Measurements from ENCODE around the gene RPS6KA6.

Gene RPS6KA6

DNA sequence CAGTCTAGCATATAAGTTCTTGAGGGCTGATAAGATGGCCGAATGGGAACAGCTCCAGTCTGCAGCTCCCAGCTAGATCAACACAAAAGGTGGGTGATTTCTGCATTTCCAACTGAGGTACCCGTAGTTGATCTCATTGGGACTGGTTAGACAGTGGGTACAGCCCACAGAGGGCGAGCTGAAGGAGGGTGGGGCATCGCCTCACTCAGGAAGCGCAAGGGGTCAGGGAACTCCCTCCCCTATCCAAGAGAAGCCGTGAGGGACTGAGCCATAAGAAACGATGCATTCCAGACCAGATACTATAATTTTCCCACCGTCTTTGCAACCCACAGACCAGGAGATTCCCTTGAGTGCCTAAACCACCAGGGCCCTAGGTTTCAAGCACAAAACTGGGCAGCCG lies 109.0 kb downstream of the RPS6KA6 start:
- no peak overlapping the region for H2AK5ac ChIP-seq (ENCODE audit: low read length)
- H3K4me1 ChIP-seq (ENCODE audit: control insufficient read depth in 1 of 2, insufficient read depth in 2 of 2, low read length in 2 of 2) = no peaks in the 10 kb centered on the region
- H2AFZ ChIP-seq (ENCODE audit: insufficient read depth, low read length, poor library complexity) = no peak overlapping the region
- H2BK12ac ChIP-seq (ENCODE audit: low read length) = no peak overlapping the region
- H4K91ac ChIP-seq (ENCODE audit: low read depth, low read length) = no peak overlapping the region
- no peak overlapping the region for H3K4me2 ChIP-seq (ENCODE audit: low read length)
- H3K14ac ChIP-seq (ENCODE audit: low read length) = no peak overlapping the region
- no CpG with 5 or more reads among the region's 9 CpGs for WGBS (ENCODE audit: extremely low coverage, insufficient coverage, insufficient read length)
- no peak overlapping the region for H3K4me3 ChIP-seq (ENCODE audit: low read depth, low read length)
- no peaks in the 10 kb centered on the region for H3K36me3 ChIP-seq (ENCODE audit: control insufficient read depth in 1 of 2, insufficient read depth in 2 of 2, low read length in 2 of 2)
- H3K79me1 ChIP-seq (ENCODE audit: low read length) = no peaks in the 10 kb centered on the region
- no peak overlapping the region for H3K9ac ChIP-seq (ENCODE audit: low read length)
- H2BK5ac ChIP-seq (ENCODE audit: low read depth, low read length, poor library complexity) = no peak overlapping the region
- no peak overlapping the region for H3K4ac ChIP-seq (ENCODE audit: low read depth, low read length)
- no peaks in the 10 kb centered on the region for H3K27me3 ChIP-seq (ENCODE audit: insufficient read depth, low read length)
- no peak overlapping the region for H3K18ac ChIP-seq (ENCODE audit: low read length)
- H2BK120ac ChIP-seq (ENCODE audit: insufficient read depth, low read length, poor library complexity) = no peak overlapping the region
- no peak overlapping the region for H3K23ac ChIP-seq (ENCODE audit: low read length)
- DNase-seq = no peak
- no peak overlapping the region for H3K27ac ChIP-seq (ENCODE audit: low read depth, low read length)
- H3K79me2 ChIP-seq (ENCODE audit: control insufficient read depth, insufficient read depth, low read length, poor library complexity) = no peaks in the 10 kb centered on the region
- H3K9me3 ChIP-seq (ENCODE audit: insufficient read depth, low read depth, low read length) = no peaks in the 10 kb centered on the region
- no peak overlapping the region for H4K12ac ChIP-seq (ENCODE audit: low read depth, low read length)
- no peak overlapping the region for H4K8ac ChIP-seq (ENCODE audit: low read depth, low read length)

GRCh38 chrX:84064814-84065213 lies 123.2 kb downstream of the RPS6KA6 start:
- H3K4me3 ChIP-seq (ENCODE audit: low read depth, low read length) = no peak overlapping the region
- no peak for DNase-seq
- no peak overlapping the region for H4K8ac ChIP-seq (ENCODE audit: low read depth, low read length)
- H3K79me2 ChIP-seq (ENCODE audit: control insufficient read depth, insufficient read depth, low read length, poor library complexity) = no peaks in the 10 kb centered on the region
- no peaks in the 10 kb centered on the region for H3K79me1 ChIP-seq (ENCODE audit: low read length)
- no peak overlapping the region for H3K4ac ChIP-seq (ENCODE audit: low read depth, low read length)
- no peak overlapping the region for H2AFZ ChIP-seq (ENCODE audit: insufficient read depth, low read length, poor library complexity)
- H3K4me1 ChIP-seq (ENCODE audit: control insufficient read depth in 1 of 2, insufficient read depth in 2 of 2, low read length in 2 of 2) = no peaks in the 10 kb centered on the region
- no peak overlapping the region for H4K12ac ChIP-seq (ENCODE audit: low read depth, low read length)
- no peak overlapping the region for H2BK12ac ChIP-seq (ENCODE audit: low read length)
- no peaks in the 10 kb centered on the region for H3K27me3 ChIP-seq (ENCODE audit: insufficient read depth, low read length)
- H4K91ac ChIP-seq (ENCODE audit: low read depth, low read length) = no peak overlapping the region
- H3K14ac ChIP-seq (ENCODE audit: low read length) = no peak overlapping the region
- H2AK5ac ChIP-seq (ENCODE audit: low read length) = no peak overlapping the region
- H3K36me3 ChIP-seq (ENCODE audit: control insufficient read depth in 1 of 2, insufficient read depth in 2 of 2, low read length in 2 of 2) = no peaks in the 10 kb centered on the region
- no peak overlapping the region for H3K23ac ChIP-seq (ENCODE audit: low read length)
- H3K27ac ChIP-seq (ENCODE audit: low read depth, low read length) = no peak overlapping the region
- WGBS (ENCODE audit: extremely low coverage, insufficient coverage, insufficient read length) = no CpG with 5 or more reads among the region's 2 CpGs
- no peak overlapping the region for H3K18ac ChIP-seq (ENCODE audit: low read length)
- H3K9ac ChIP-seq (ENCODE audit: low read length) = no peak overlapping the region
- no peak overlapping the region for H2BK5ac ChIP-seq (ENCODE audit: low read depth, low read length, poor library complexity)
- H3K9me3 ChIP-seq (ENCODE audit: insufficient read depth, low read depth, low read length) = no peaks in the 10 kb centered on the region
- H2BK120ac ChIP-seq (ENCODE audit: insufficient read depth, low read length, poor library complexity) = no peak overlapping the region
- no peak overlapping the region for H3K4me2 ChIP-seq (ENCODE audit: low read length)

GRCh38 chrX:84064164-84064563 lies 123.8 kb downstream of the RPS6KA6 start:
- no CpG with 5 or more reads among the region's 4 CpGs for WGBS (ENCODE audit: extremely low coverage, insufficient coverage, insufficient read length)
- H4K91ac ChIP-seq (ENCODE audit: low read depth, low read length) = no peak overlapping the region

GRCh38 chrX:84047339-84047738 lies 140.7 kb downstream of the RPS6KA6 start:
- no CpG with 5 or more reads among the region's 2 CpGs for WGBS (ENCODE audit: extremely low coverage, insufficient coverage, insufficient read length)
- DNase-seq = no peak
- no peak overlapping the region for H3K4me3 ChIP-seq (ENCODE audit: low read depth, low read length)
- H4K8ac ChIP-seq (ENCODE audit: low read depth, low read length) = no peak overlapping the region
- no peak overlapping the region for H2AK5ac ChIP-seq (ENCODE audit: low read length)
- no peak overlapping the region for H4K12ac ChIP-seq (ENCODE audit: low read depth, low read length)
- H3K4ac ChIP-seq (ENCODE audit: low read depth, low read length) = no peak overlapping the region
- H3K14ac ChIP-seq (ENCODE audit: low read length) = no peak overlapping the region
- H3K18ac ChIP-seq (ENCODE audit: low read length) = no peak overlapping the region
- no peak overlapping the region for H4K91ac ChIP-seq (ENCODE audit: low read depth, low read length)
- no peaks in the 10 kb centered on the region for H3K4me1 ChIP-seq (ENCODE audit: control insufficient read depth in 1 of 2, insufficient read depth in 2 of 2, low read length in 2 of 2)
- H3K27ac ChIP-seq (ENCODE audit: low read depth, low read length) = no peak overlapping the region
- H2AFZ ChIP-seq (ENCODE audit: insufficient read depth, low read length, poor library complexity) = no peak overlapping the region
- H3K79me1 ChIP-seq (ENCODE audit: low read length) = no peaks in the 10 kb centered on the region
- H3K36me3 ChIP-seq (ENCODE audit: control insufficient read depth in 1 of 2, insufficient read depth in 2 of 2, low read length in 2 of 2) = no peaks in the 10 kb centered on the region
- no peaks in the 10 kb centered on the region for H3K27me3 ChIP-seq (ENCODE audit: insufficient read depth, low read length)
- no peaks in the 10 kb centered on the region for H3K79me2 ChIP-seq (ENCODE audit: control insufficient read depth, insufficient read depth, low read length, poor library complexity)
- H2BK12ac ChIP-seq (ENCODE audit: low read length) = no peak overlapping the region
- H3K4me2 ChIP-seq (ENCODE audit: low read length) = no peak overlapping the region
- H3K9ac ChIP-seq (ENCODE audit: low read length) = no peak overlapping the region
- no peak overlapping the region for H2BK5ac ChIP-seq (ENCODE audit: low read depth, low read length, poor library complexity)
- no peak overlapping the region for H3K23ac ChIP-seq (ENCODE audit: low read length)
- no peak overlapping the region for H2BK120ac ChIP-seq (ENCODE audit: insufficient read depth, low read length, poor library complexity)
- H3K9me3 ChIP-seq (ENCODE audit: insufficient read depth, low read depth, low read length) = no peaks in the 10 kb centered on the region

More at GRCh38 chrX:84064164-84064563, 123.8 kb downstream of the RPS6KA6 start:
- Histone ChIP-seq H2AK5ac (ENCODE audit: low read length) (no peak overlapping the region), H3K4me1 (ENCODE audit: control insufficient read depth in 1 of 2, insufficient read depth in 2 of 2, low read length in 2 of 2) (no peaks in the 10 kb centered on the region), H3K9ac (ENCODE audit: low read length) (no peak overlapping the region), H2BK5ac (ENCODE audit: low read depth, low read length, poor library complexity) (no peak overlapping the region), H2BK120ac (ENCODE audit: insufficient read depth, low read length, poor library complexity) (no peak overlapping the region), H3K23ac (ENCODE audit: low read length) (no peak overlapping the region), H3K18ac (ENCODE audit: low read length) (no peak overlapping the region), H4K8ac (ENCODE audit: low read depth, low read length) (no peak overlapping the region), H4K12ac (ENCODE audit: low read depth, low read length) (no peak overlapping the region), H3K4me2 (ENCODE audit: low read length) (no peak overlapping the region), H3K27ac (ENCODE audit: low read depth, low read length) (no peak overlapping the region), H3K79me1 (ENCODE audit: low read length) (no peaks in the 10 kb centered on the region), H3K9me3 (ENCODE audit: insufficient read depth, low read depth, low read length) (no peaks in the 10 kb centered on the region), H3K79me2 (ENCODE audit: control insufficient read depth, insufficient read depth, low read length, poor library complexity) (no peaks in the 10 kb centered on the region), H3K36me3 (ENCODE audit: control insufficient read depth in 1 of 2, insufficient read depth in 2 of 2, low read length in 2 of 2) (no peaks in the 10 kb centered on the region), H3K27me3 (ENCODE audit: insufficient read depth, low read length) (no peaks in the 10 kb centered on the region), H3K4ac (ENCODE audit: low read depth, low read length) (no peak overlapping the region), H2BK12ac (ENCODE audit: low read length) (no peak overlapping the region), H3K4me3 (ENCODE audit: low read depth, low read length) (no peak overlapping the region), H3K14ac (ENCODE audit: low read length) (no peak overlapping the region), H2AFZ (ENCODE audit: insufficient read depth, low read length, poor library complexity) (no peak overlapping the region)
- no peak for DNase-seq
